Measurements from ENCODE around the gene GRIK3.

The GRIK3 gene

DNA sequence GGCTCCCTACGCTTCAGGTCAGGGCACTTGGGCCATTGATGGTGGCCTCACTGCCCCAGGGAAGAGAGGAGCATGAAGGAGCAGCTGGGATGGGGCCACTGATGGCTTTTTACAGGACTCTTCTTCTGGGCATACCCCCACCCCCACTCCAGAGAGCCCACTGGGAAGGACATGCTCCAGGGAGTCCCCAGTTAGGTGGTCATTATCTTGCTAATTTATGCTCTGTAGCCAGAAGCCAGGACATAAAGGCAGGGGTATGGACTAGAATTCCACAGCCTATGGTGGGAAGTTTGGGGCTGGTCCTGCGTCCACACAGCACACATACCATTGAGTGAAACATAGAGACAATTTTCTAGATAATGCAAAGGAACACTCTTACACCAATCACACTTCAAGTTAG is 8.8 kb upstream of the GRIK3 start:
- DNase-seq (ENCODE audit: low read depth), result no peak

DNA sequence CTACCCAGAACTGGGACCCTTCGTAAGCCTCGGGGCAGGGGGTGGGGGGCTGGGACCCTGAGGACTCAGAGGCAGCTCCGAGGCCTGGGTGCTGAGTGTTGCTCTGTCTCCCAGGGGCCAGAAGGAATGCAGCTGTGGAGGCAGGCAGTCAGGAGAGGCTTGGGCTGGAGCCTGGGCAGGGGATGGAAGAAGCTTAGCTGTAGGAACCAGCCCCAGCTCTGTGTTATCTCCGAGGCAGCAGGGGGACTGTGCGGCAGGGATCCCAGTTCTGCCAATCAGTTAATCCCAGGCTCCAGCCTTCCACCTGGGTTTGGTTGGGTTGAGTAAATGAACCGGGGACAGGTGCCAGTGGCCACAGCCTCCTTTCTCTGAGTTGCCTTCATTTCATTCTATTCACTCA is 8.2 kb upstream of the GRIK3 start:
- DNase-seq (ENCODE audit: low read depth), result no peak

DNA sequence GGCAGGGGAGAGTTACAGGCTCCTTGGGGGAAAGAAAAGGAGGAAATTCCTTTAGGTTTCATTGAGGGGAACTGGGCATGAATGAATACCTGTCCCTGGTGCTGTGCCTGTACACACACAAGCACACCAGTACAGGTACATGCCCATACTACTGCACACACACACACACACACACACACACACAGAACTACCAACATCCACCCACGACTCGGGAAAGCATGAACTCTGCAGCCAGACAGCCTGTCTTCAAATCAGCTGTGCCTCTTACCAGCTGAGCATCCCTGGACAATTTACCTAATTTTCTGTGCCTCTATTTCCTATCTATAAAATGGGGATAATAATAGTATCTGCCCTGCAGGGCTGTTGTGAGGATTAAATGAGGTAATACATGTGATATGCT is 7.2 kb upstream of the GRIK3 start:
- no peak for DNase-seq (ENCODE audit: low read depth)

DNA sequence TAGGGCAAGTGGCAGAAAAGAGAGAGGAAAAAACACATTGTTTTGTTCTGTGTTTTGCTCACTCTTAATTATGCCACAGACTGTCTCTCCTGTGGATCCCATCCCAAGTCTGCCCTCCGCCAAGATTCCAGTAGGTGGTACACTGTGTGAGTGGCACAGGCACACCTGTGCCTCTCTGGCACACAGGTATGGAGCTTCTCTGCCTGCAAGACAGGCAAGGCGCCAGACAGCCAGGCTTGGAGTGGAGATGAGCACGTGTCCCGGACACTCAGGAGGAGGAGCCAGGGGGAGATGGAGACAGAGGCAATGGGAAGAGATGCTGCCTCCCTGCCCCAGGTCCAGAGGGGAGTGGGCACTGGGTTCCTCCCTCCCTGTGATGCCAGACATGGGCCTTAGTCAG is 6.5 kb upstream of the GRIK3 start:
- no peak for DNase-seq (ENCODE audit: low read depth)

DNA sequence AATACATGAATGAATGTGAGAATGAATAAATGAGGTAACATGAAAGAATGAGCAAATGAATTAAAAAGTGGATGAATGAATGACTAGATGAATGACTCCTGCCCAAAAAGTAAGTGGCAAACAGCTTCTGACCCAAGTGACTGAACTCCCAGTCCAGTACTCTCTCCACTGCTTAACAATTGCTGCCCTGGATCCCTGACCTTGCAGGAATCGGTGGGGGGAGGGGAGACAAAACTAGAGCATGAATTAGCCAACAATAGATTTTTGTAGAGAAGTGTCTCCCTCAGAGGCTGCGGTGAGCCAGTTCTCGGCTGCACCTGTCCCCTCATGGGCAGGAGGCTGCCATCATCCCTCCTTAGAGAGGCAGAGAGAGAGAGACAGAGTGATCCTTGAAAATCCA is 5.9 kb upstream of the GRIK3 start:
- DNase-seq (ENCODE audit: low read depth), result no peak

DNA sequence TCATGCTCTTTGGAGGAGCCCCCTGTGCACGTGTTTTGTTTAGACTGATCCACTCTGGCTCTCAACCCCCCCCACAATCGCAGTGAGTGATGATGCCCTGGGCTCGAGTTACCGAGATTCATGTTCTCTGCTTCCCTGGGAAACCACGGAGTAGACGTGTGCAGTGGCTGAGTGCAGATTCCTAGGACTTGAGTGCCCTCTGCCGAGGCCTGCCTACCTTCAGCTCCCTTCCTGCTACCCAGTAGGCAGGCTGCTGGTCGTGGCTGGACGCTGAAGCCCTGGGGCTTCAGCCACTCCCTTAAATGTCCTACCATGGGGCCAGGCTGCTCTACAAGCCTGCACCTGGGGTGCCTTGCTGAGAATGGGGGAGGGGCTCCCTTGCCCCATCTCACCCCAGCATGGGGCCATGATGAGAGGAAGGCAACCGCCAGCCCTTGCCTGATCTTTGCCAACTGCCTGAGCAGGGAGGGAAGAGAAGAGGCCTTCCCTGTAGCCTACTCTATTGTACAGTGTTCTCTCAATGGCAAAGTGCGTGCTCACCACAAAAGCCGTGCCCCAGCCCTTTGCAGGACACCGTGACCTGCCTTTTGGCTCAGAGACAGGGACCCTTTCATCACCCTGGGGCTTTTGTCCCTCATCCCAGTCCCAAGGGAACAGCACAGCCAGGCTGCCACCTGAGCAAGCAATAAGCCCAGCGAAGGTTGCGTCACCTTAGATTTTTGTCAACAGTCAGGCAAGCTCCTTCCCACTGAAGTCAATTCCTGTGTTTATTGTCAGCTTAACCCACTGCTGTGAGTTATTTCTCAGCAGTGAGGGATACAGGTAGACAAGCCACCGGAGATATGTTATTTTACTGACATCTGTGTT is 4.1 kb upstream of the GRIK3 start:
- no peak for DNase-seq (ENCODE audit: low read depth)

DNA sequence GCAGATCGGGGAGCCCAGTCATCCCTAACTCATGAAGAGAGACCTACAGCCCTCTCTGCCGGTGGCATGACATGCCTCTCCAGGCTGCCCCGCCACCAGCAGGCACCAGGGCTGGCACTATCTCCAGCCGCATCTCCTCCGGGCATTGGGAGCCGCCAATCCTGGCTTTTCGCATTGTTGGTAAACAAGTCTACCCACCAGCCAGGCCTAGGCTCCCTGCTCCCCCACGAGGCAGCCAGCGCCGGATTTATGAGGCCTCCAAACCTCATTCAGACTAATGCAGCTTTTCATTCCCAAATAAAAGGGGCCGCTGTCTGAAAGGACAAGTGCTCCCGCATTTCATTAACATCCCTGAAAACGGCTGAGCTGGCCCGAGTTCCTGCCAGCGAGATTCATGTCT is 3.4 kb upstream of the GRIK3 start:
- no peak for DNase-seq (ENCODE audit: low read depth)

DNA sequence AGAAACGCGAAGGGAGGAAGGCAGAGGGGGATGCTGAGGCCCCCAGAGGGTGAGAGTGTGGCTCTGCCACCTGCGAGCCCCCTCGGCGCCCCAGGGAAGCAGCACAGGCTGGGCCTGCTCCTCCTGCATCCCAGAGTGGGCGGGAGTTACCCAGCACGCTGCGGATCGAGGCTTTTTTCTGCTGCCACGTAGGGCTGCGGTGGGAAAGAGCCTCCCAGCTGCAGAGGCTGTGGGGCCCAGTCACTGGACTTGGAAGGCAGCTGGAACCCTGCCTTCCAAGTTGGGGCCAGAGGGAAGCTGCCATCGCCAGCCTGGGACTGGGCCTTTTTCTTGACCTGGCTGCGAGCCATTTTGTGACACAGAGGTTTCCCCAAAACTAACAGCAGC is 2.3 kb upstream of the GRIK3 start:
- DNase-seq (ENCODE audit: low read depth), result no peak

DNA sequence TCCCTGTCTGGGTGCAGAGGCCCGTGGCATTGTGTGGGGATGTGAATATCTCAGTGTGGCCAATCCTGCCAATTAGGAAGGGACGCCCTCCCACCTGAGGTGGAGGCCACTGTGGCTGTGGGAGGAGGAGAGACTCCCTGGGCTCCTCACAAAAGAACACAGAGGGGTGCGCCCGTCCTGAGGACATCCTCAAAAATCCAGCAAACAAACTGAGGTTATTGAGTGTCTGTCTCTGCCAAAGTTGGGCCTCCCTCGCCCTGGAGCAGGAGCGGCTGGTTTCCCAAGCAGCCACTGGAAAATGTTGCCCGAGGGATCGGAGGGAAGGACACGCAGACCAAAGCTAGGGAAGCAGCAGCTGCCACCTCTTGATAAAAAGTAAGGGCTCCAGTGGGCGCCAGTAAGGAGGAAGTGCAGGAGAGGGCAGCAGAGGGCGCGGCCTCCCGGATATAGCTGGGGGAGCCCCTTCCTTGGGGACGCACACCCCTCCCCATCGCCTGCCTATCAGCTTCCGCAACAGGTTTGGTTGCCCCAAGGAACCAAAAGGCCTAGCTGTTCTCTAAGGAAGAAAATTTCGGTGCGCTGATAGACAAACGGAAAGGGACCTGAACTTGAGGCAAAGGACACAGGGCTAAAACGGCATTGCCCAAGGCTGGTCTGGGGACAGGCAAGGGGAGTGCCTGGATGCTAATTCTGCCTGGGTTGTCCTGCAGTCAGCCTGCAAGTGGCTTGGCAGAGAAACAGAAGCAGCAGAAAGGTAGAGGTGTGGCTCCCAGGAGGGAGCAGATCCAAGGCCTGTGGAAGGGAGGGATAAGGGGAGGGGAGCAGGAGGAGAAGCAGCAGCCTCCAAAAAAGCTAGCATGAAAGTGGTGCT is 1.7 kb upstream of the GRIK3 start:
- no peak for DNase-seq (ENCODE audit: low read depth)

DNA sequence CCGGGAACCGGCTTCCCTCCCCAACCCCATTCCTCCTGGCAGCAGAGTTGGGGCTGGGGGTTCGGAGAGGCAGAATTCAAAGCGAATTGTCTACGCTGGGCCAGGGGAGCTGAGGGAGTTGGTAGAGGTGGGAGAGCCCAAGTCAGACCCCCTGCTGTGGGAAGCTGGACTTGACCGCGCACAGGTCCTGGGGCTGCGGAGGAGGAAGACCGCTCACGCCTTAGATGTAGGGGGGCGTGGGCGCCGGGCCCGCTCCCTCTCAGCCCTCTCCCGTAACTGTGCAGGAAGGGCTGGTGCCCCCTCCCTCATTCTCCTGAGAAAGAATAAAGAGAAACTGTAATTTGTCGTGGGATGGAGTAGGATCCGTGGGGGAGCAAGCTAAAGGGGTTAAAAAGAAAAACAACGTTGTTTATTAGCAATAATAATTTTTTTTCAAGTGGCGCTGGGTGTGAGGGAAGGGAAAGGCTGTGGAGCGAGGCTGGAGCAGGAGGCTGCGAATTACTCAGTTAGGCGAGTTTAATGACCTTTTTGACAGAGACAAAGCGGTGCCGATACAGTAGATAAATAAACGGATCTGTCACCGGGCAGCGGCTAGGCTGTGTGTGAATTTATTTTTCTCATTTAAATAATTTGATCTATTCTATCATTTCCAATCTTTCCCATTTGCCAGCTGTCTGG is 838 bp upstream of the GRIK3 start:
- DNase-seq (ENCODE audit: low read depth), result no peak

DNA sequence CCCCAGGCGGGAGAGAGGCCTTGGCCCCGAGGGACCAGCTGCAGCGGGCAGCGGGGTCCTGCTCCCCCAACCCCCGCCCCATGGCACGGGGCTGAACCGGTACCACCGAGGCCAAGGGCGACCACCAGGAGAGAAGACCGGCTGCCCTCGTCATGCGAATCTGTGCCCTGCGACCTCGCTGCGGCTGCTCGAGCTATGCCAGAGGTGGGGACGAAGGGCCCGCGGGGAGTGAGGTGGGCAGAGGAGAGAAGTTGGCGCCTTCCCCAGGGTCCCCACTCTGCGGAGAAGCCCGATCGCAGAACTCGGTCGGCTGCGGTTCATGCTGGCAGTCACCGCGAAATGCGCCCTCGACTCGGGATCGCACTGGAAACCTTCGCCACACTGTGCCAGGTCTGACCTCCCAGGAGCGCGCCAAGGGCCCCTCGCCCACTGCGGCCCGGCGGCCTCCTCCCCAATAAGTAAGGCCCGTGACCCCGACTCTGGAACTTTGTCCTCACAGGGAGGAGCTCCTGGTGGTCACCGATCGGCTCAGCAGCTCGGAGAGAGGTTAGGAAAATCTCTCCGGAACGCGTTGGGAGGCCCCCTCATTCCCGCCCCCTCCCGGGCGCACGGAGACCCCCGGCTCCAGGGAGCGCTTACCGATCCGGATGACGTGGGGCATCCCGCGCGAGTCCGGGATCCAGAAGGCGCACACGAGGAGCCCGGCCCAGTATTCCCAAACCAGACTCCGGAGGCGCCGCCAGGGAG is 787 bp downstream of the GRIK3 start:
- no peak for DNase-seq (ENCODE audit: low read depth)

DNA sequence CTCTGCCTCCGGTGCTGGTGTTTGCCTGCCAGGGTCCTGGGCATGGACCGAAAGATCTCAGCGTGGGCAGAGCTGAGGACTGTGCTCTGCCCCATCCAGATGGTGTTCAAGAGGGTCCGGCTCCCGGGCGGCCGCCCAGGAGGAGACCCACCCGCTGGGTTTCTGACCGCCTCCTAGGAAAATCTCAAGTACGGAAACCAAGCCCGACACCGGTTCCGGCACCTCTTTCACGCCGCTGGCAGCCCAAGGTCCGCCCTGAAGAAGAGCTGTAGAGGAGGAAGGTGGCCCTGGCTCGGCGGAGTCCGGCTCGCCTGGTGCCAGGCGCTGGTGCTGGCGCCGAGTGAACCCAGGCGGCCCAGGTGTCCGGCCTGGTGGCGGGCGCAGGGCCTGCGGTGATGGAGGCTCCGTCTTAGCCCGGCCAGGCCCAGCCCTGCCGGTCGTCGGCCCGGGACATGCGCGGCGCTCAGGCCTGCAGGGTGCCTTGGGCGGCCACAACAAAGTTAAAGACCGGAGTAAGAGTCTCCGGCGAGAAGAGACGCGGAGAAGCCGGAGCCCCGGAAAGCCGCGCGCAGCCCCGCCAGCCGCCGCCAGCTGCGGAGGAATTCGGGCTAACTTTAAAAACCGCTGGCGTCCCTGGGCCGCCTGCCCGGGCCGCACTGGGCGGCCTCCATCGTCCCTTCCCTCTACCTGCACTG is 1.5 kb downstream of the GRIK3 start:
- no peak for DNase-seq (ENCODE audit: low read depth)

DNA sequence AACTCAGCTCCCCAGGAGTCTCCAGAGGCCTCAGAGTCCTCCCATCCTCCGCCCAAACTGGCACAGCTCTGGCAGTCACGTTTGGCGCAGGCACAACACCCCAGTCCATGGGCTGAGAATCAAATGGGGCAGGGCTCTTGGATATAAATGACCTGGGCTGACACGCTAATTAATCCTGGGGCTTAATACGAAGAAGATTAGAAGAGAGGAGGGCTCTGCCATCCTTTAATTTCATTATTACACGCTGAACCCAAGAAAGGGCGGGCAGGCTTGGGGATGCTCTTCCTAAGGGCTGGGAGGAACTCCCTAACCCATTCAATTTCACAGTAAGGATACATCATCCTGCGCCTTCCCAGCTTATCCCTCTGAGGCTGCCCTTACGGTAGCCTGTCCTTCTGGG is 2.4 kb downstream of the GRIK3 start:
- no peak for DNase-seq (ENCODE audit: low read depth)

DNA sequence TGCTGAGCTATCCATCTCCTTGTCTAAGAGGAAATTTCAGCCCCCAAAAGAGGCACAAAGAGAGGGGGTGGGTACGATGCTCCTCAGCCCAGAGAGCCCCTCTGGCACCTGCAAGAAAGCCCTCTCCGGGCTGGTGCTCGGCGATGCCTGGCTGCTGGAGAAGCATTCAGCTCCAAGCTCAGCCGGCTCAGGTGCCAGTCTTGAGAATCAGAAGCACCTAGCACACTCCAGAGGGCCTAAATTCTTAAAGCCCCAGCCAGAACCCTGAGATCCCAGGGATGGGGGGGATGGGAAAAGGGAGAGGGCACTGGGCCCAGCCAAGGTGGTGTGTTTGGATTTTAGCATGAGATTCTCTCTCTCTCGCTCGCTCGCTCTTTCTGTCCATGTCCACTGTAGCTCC is 2.9 kb downstream of the GRIK3 start:
- DNase-seq (ENCODE audit: low read depth), result no peak

DNA sequence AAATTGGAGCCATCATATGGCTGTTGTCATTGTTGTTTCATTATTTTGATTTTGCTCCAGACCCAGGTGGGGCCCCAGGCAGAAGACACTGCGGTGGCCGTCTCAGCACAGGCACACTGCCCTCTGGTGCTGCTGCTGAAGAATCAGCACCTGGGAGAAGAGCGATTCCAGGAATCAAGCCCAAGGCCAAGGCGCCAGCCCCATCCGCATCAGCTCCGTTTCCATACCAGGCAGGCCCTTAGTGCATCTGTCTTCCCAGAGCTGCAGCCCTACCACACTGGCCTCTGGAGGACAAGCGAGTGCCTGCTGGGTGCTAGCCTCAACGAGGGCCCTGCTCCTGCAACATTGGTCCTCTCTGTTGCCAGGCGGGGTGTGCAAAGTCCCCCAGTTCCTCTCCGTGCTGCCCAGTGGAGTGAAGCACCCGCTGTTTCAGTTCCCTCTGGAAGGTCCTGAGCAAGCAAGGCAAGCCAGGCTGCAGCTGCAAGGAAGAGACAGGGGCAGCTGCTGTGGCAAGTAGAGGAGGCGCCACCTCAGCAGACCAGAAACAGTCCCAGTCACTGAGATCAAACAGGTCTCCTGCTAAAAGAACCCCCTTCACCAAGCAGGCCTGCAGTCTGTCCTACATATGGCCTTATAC is 5.2 kb downstream of the GRIK3 start:
- DNase-seq (ENCODE audit: low read depth), result no peak

DNA sequence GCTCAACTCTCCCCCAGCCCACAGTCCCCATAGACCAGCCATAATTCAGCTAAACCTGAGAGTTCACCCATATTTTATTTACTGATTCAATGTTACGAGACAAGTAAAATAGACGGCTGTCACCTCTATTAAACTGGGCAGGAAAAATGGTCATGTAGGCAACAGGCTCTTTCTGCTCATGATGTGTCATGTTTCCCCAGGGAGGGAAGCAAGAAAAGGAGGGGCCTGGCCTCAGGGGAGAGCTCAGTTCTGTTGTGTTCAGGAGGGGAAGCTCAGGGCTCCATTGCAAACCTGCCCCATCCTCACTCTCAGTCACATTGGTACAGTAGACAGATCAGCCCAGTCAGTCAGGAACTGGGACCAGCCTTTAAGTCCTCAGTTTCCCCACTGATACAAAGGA is 12.8 kb downstream of the GRIK3 start:
- no peak for DNase-seq (ENCODE audit: low read depth)

DNA sequence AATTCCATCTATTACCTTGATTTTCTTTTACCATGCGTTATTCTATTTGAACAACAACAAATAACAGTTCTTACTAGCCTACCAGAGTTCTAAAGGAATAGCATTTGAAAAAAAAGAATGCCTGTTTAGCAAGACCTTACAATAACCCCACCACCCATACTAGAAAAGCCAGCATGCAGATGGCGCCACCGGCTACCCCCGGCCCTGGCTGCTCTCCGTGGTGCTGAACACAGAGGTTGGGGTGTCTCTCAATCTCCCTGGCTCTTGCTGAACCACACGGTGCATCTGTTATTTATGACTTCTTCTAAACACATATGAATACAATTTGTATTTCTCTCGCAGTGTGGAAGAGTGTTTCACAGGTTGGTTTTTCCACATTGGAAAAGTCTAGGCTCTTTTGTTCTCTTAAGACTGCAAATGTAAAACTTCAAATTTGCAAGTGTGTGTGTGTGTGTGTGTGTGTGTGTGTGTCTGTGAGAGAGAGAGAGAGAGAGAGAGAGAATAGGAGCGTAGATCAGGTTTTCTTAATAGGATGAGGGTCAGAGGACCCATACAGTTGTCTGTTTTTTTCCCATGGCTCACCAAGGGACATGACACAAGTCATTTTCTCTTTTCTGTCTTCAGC is 13.6 kb downstream of the GRIK3 start:
- DNase-seq (ENCODE audit: low read depth), result no peak

DNA sequence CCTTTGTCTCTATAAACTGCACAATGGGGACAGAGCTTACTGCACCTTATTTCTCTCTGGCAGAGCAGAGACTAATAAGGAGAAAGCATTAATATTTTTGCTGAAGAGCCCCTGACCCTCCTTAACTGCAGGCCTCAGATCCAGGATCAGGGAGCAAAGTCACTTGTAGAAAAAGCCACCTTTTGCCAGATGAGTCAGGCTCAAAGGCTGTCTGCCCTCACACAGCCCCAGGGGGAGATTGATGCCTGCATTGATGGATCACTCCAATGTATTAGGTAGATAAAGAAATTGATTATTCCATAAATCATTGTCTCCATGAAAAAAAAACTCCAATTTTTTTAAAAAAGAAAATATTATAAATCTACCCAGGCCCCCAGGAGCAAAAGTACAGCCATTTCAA is 15.8 kb downstream of the GRIK3 start:
- no peak for DNase-seq (ENCODE audit: low read depth)

DNA sequence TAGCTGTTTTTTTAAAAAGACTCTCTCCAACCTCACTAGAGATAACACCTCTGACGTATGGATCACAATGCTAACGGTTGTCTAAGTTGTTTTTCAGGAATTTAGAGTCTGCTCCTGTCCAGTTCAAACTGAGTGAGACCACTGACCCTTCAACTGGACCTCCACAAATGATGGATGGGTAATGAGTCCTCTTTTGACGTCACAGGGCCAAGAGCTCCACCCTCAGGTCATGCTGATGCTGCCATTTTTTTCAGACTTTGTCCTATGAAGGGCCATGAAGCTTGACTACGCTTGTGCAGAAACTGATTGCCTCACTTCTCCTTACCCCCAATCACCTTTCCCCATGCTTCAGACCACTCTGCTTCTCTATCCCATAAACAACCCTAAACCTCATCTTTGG is 16.6 kb downstream of the GRIK3 start:
- no peak for DNase-seq (ENCODE audit: low read depth)

DNA sequence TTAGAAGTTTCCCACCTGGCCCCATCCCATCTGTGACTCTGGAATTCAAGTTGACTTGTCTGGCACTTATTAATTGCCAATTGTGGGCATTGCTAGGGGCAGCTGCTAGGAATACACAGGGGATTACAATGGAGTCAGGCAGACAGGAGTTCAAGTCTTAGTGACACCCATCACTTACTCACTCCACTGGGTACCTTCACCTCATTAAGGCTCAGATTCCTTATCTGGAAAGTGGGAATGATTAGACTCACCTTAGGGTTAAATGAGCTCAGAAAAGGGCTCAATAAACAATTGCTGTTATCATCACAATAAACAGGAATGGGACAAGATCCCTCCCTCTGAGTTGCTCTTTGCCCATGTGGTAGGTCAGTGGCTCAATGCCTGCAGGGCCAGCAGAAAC is 18.2 kb downstream of the GRIK3 start:
- DNase-seq (ENCODE audit: low read depth), result no peak

DNA sequence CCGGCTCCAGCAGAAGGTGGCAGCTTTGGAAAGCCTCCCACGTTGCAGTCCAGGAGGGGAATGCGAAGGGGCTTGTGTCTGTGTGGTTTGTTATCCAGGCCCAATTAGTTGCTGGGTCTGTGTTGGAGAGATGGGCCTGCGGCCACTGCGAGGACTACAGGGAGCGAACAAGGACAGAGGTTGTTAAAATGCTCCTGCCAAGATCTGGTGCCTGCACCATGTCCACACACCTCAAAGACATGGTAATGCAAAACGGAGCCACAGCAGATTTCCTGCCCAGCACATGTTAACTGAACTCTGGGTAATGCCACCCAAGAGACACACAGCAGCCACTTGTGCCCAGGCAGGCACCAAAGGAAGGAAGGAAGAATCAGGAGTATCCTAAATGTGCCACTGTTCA is 18.6 kb downstream of the GRIK3 start:
- DNase-seq (ENCODE audit: low read depth), result no peak
